KMS-11 (cell line): Measurements from ENCODE around the gene PPP4R3B.

Experiments used
- H2AFZ ChIP-seq: fragments of 200-600 bp; sonication (generic); 2 replicates; pipeline ENCODE4 v1.6.1; 2016; ENCODE audit warnings: antibody characterized with exemption, mixed run types, low read depth
- H3K27ac ChIP-seq: fragments of 200-600 bp; sonication (generic); 2 replicates; pipeline ENCODE4 v1.6.1; 2016; ENCODE audit warnings: mild to moderate bottlenecking, mixed run types
- H3K27me3 ChIP-seq: fragments of 200-600 bp; sonication (generic); 2 replicates; pipeline ENCODE4 v1.6.1; 2017; ENCODE audit warnings: mild to moderate bottlenecking, low read depth, mixed run types, moderate library complexity; ENCODE audit not compliant: insufficient read depth
- H3K36me3 ChIP-seq: fragments of 200-600 bp; sonication (generic); 2 replicates; pipeline ENCODE4 v1.6.1; 2017; ENCODE audit warnings: mild to moderate bottlenecking, mixed run types; ENCODE audit not compliant: insufficient read depth
- H3K4me1 ChIP-seq: fragments of 200-600 bp; sonication (generic); 2 replicates; pipeline ENCODE4 v1.6.1; 2016; ENCODE audit warnings: mild to moderate bottlenecking, low read depth, mixed run types; ENCODE audit not compliant: poor library complexity, severe bottlenecking
- H3K4me2 ChIP-seq: fragments of 200-600 bp; sonication (generic); 2 replicates; pipeline ENCODE4 v1.7.0; 2016; ENCODE audit warnings: mild to moderate bottlenecking, mixed run types
- H3K4me3 ChIP-seq: fragments of 200-600 bp; sonication (generic); IDR thresholded peaks from 2 replicates; pipeline ENCODE4 v1.6.1; 2017; ENCODE audit warnings: low read depth, low read length, mixed read lengths; ENCODE audit not compliant: insufficient read depth
- H3K79me2 ChIP-seq: fragments of 200-600 bp; sonication (generic); 2 replicates; pipeline ENCODE4 v1.6.1; 2016; ENCODE audit warnings: low read depth, mixed run types; ENCODE audit not compliant: insufficient read depth
- H3K9ac ChIP-seq: fragments of 200-600 bp; sonication (generic); 2 replicates; pipeline ENCODE4 v1.6.1; 2016; ENCODE audit warnings: mild to moderate bottlenecking, mixed run types
- H4K20me1 ChIP-seq: fragments of 200-600 bp; sonication (generic); 2 replicates; pipeline ENCODE4 v1.6.1; 2016; ENCODE audit warnings: mild to moderate bottlenecking, mixed run types; ENCODE audit not compliant: insufficient read depth
- TF ChIP-seq, protein P1 (sequence below): fragments of 200-600 bp; sonication (generic); conservative IDR thresholded peaks from 2 replicates; pipeline ENCODE4 v1.6.1; 2017; ENCODE audit warnings: low read depth, mild to moderate bottlenecking, antibody characterized with exemption, low read length, moderate library complexity, mixed read lengths

Gene PPP4R3B

DNA sequence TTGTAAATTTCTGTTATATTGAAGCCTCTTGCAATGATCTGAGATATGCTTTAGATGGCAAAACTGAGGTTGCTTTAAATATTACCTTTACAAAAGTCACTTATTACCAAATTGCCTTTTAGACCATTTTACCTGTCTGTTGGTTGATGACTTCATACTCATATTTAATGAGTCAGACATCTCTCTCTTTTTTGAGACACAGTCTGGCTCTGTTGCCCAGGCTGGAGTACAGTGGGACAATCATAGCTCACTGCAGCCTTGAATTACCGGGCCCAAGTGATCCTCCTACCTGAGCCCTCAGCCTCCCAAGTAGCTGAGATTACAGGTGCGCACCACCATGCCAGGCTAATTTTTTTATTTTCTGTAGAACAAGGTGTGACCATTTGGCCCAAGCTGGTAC lies 11.5 kb upstream of the PPP4R3B start:
- Histone ChIP-seq H3K79me2 (no peaks in the 10 kb centered on the region; the same call in 1 of the 2 replicates), H2AFZ (no peak overlapping the region), H3K27me3 (no peaks in the 10 kb centered on the region), H3K27ac (no peak overlapping the region), H3K4me1 (no peaks in the 10 kb centered on the region), H3K4me3 (no peak overlapping the region), H3K36me3 (no peaks in the 10 kb centered on the region), H3K9ac (no peak overlapping the region), H3K4me2 (no peak overlapping the region), H4K20me1 (no peaks in the 10 kb centered on the region)
- TF ChIP-seq, protein P1, sequence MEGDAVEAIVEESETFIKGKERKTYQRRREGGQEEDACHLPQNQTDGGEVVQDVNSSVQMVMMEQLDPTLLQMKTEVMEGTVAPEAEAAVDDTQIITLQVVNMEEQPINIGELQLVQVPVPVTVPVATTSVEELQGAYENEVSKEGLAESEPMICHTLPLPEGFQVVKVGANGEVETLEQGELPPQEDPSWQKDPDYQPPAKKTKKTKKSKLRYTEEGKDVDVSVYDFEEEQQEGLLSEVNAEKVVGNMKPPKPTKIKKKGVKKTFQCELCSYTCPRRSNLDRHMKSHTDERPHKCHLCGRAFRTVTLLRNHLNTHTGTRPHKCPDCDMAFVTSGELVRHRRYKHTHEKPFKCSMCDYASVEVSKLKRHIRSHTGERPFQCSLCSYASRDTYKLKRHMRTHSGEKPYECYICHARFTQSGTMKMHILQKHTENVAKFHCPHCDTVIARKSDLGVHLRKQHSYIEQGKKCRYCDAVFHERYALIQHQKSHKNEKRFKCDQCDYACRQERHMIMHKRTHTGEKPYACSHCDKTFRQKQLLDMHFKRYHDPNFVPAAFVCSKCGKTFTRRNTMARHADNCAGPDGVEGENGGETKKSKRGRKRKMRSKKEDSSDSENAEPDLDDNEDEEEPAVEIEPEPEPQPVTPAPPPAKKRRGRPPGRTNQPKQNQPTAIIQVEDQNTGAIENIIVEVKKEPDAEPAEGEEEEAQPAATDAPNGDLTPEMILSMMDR, result no peak

DNA sequence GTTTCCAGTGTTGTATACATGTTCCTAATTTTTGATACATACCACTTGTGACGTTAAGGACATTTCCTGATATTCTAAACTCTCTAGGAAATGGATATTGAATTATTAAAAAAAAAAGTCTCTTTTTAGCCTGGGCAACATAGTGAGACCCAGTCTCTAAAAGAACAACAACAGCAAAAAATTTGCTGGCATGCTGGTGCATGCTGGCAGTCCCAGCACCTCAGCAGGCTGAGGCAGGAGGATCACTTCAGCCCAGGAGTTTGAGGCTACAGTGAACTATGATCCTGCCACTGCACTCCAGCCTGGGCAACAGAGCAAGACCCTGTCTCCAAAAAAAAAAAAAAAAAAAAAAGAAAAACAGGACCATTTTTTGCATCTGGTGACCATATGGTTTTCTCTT lies 10.5 kb upstream of the PPP4R3B start:
- no peak overlapping the region for H3K4me3 ChIP-seq
- TF ChIP-seq, protein P1, result no peak
- H3K9ac ChIP-seq, result no peak overlapping the region
- no peak overlapping the region for H3K4me2 ChIP-seq
- peaks cover 3% of the 10 kb centered on the region; the same call in 1 of the 2 replicates for H3K79me2 ChIP-seq
- H3K27me3 ChIP-seq, result no peaks in the 10 kb centered on the region
- H3K36me3 ChIP-seq, result no peaks in the 10 kb centered on the region
- no peak overlapping the region for H3K27ac ChIP-seq
- no peaks in the 10 kb centered on the region for H3K4me1 ChIP-seq
- no peak overlapping the region for H2AFZ ChIP-seq
- H4K20me1 ChIP-seq, result no peaks in the 10 kb centered on the region

DNA sequence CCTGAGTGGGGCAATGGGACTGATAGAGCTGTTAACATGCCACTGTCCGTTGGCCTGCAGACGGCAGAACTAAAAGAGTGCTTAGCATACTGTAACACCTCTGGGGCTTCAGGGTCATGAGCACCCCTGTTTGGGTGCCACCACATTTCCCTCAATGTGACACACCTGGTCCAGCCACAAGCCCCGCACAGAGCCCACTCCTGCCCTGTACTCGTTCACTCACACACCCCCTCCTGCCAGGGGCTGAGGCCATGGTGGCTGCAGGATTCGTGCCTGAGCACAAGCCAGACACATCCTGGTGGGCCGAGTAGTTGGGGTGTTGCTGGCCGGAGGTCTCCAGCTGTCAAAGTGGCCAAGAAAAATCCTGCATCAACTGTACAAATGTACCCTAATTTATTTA lies 4.4 kb upstream of the PPP4R3B start:
- no peaks in the 10 kb centered on the region for H3K36me3 ChIP-seq
- H2AFZ ChIP-seq, result no peak overlapping the region
- H3K4me3 ChIP-seq, result no peak overlapping the region
- H4K20me1 ChIP-seq, result no peaks in the 10 kb centered on the region
- peaks cover 14% of the 10 kb centered on the region for H3K4me1 ChIP-seq
- H3K79me2 ChIP-seq, result peaks cover 44% of the 10 kb centered on the region
- TF ChIP-seq, protein P1, result no peak
- H3K27ac ChIP-seq, result no peak overlapping the region
- no peak overlapping the region for H3K4me2 ChIP-seq
- H3K9ac ChIP-seq, result no peak overlapping the region
- no peaks in the 10 kb centered on the region for H3K27me3 ChIP-seq

DNA sequence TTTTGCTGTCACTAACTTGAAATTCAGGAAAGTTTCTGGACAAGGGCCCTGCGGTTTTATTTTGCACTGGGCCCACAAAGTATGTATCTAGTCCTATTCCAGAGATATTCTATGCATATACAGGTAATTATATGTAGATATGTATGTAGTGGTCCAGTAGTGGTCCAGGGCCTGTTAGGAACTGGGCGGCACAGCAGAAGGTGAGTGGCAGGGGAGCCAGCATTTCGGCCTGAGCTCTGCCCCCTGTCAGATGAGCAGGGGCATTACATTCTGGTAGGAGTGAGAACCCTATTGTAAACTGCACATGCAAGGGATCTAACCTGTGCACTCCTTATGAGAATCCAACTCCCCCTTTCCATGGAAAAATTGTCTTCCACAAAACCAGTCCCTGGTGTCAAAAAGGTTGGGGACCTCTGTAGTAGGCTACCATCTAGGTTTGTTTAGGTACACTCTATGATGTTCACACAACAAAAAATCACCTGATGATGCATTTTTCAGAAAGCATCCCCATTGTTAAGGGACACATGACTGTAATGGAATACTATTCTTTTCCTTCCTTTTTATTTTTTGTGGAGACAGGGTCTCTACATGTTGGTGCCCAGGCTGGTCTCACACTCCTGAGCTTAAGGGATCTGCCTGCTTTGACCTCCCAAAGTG lies 2.8 kb upstream of the PPP4R3B start:
- Histone ChIP-seq H3K4me3 (no peak overlapping the region), H3K27ac (no peak overlapping the region), H3K79me2 (peaks cover 60% of the 10 kb centered on the region), H3K4me2 (peak overlapping the region; percentile 0; the same call in 1 of the 2 replicates), H3K27me3 (no peaks in the 10 kb centered on the region), H3K9ac (no peak overlapping the region), H4K20me1 (no peaks in the 10 kb centered on the region), H3K36me3 (no peaks in the 10 kb centered on the region), H3K4me1 (peaks cover 23% of the 10 kb centered on the region), H2AFZ (no peak overlapping the region)
- TF ChIP-seq, protein P1, result peak; percentile 74; the same call in 1 of the 2 replicates
